Astrocyte (in vitro differentiated cells and primary cell): ENCODE data around the gene GSG1L. TPM values are rescaled to one million over a fixed set of nuclear protein-coding genes. Genes with fewer than 3 reads are reported as not detected.

Experiments used
- DNase-seq: peaks from one replicate; pipeline ENCODE4 v3.0.0-alpha.2; 2010; ENCODE audit warnings: low read depth
- FAIRE-seq: peaks from 2 replicates; lab custom pipeline; 2011; peaks lifted over from hg19 to GRCh38; lab: Jason Lieb, UNC
- H2AFZ ChIP-seq: 2 replicates; pipeline ENCODE4 v1.6.0; 2012; ENCODE audit warnings: low read depth, low read length, inconsistent platforms
- H3K27ac ChIP-seq: 2 replicates; pipeline ENCODE4 v1.5.1; 2011; ENCODE audit warnings: low read depth, low read length, inconsistent platforms
- H3K27me3 ChIP-seq: 2 replicates; pipeline ENCODE4 v1.6.0; 2011; ENCODE audit warnings: low read length, inconsistent platforms; ENCODE audit not compliant: insufficient read depth
- H3K36me3 ChIP-seq: 2 replicates; pipeline ENCODE4 v1.5.1; 2011; ENCODE audit warnings: low read length, inconsistent platforms; ENCODE audit not compliant: insufficient read depth
- H3K4me1 ChIP-seq: 2 replicates; pipeline ENCODE4 v1.5.1; 2011; ENCODE audit warnings: low read length, inconsistent platforms; ENCODE audit not compliant: insufficient read depth
- H3K4me2 ChIP-seq: 2 replicates; pipeline ENCODE4 v1.6.0; 2012; ENCODE audit warnings: low read length, inconsistent platforms
- H3K4me3 ChIP-seq: 2 replicates; pipeline ENCODE4 v1.5.1; 2011; ENCODE audit warnings: low read depth, mild to moderate bottlenecking, low read length, inconsistent platforms; ENCODE audit not compliant: insufficient read depth
- H3K79me2 ChIP-seq: 2 replicates; pipeline ENCODE4 v1.6.0; 2012; ENCODE audit warnings: mild to moderate bottlenecking, low read length, inconsistent platforms; ENCODE audit not compliant: insufficient read depth
- H3K9ac ChIP-seq: 2 replicates; pipeline ENCODE4 v1.6.0; 2012; ENCODE audit warnings: mild to moderate bottlenecking, low read length, inconsistent platforms
- H3K9me3 ChIP-seq: 2 replicates; pipeline ENCODE4 v1.5.1; 2012; ENCODE audit warnings: low read depth, mild to moderate bottlenecking, low read length, inconsistent platforms; ENCODE audit not compliant: insufficient read depth
- H4K20me1 ChIP-seq: 2 replicates; pipeline ENCODE4 v1.6.0; 2012; ENCODE audit warnings: low read length, inconsistent platforms; ENCODE audit not compliant: insufficient read depth
- H3K27ac Mint-ChIP-seq: one replicate; pipeline ENCODE4 v1.8.0; 2021; ENCODE audit warnings: mild to moderate bottlenecking, mixed read lengths; ENCODE audit not compliant: unreplicated experiment
- H3K27me3 Mint-ChIP-seq: one replicate; pipeline ENCODE4 v1.8.0; 2021; ENCODE audit warnings: low read depth, mixed read lengths; ENCODE audit not compliant: unreplicated experiment
- H3K36me3 Mint-ChIP-seq: one replicate; pipeline ENCODE4 v1.8.0; 2021; ENCODE audit warnings: low read depth, mixed read lengths; ENCODE audit not compliant: unreplicated experiment
- H3K4me1 Mint-ChIP-seq: one replicate; pipeline ENCODE4 v1.8.0; 2021; ENCODE audit warnings: low read depth, mixed read lengths; ENCODE audit not compliant: unreplicated experiment
- H3K4me3 Mint-ChIP-seq: one replicate; pipeline ENCODE4 v1.8.0; 2021; ENCODE audit warnings: mild to moderate bottlenecking, moderate library complexity, mixed read lengths; ENCODE audit not compliant: unreplicated experiment
- H3K9me3 Mint-ChIP-seq: one replicate; pipeline ENCODE4 v1.8.0; 2021; ENCODE audit warnings: mild to moderate bottlenecking, mixed read lengths; ENCODE audit not compliant: unreplicated experiment
- CTCF ChIP-seq: IDR thresholded peaks from 2 replicates; pipeline ENCODE4 v1.5.1; 2011; ENCODE audit warnings: low read depth, mild to moderate bottlenecking, inconsistent platforms, low read length, moderate library complexity; ENCODE audit not compliant: insufficient read depth
- EZH2 ChIP-seq: IDR thresholded peaks from 2 replicates; pipeline ENCODE4 v1.6.1; 2012; ENCODE audit warnings: mild to moderate bottlenecking, low read length, inconsistent platforms; ENCODE audit not compliant: insufficient read depth
- total RNA-seq: library from RNA; stranded (reverse); gene quantifications from 2 replicates; pipeline ENCODE4 v1.2.1, GENCODE V29; 2021

Gene GSG1L
- total RNA-seq, 1 donor from 2014 or later, result not detected

GRCh38 chr16:27917949-27918348, 145.6 kb downstream of the GSG1L start:
- H3K27ac ChIP-seq, result no peak overlapping the region
- no peak overlapping the region for H3K27ac Mint-ChIP-seq
- H3K4me3 Mint-ChIP-seq, result no peak overlapping the region
- no peaks in the 10 kb centered on the region for H3K36me3 ChIP-seq
- H3K4me1 ChIP-seq, result no peaks in the 10 kb centered on the region
- peaks cover 2% of the 10 kb centered on the region for H3K9me3 Mint-ChIP-seq
- H3K4me2 ChIP-seq, result no peak overlapping the region
- H3K9me3 ChIP-seq, result no peaks in the 10 kb centered on the region
- no peak overlapping the region for H3K9ac ChIP-seq
- no peaks in the 10 kb centered on the region for H4K20me1 ChIP-seq
- H3K4me3 ChIP-seq, result no peak overlapping the region
- no peaks in the 10 kb centered on the region for H3K36me3 Mint-ChIP-seq
- H2AFZ ChIP-seq, result no peak overlapping the region
- H3K79me2 ChIP-seq, result no peaks in the 10 kb centered on the region
- no peaks in the 10 kb centered on the region for H3K27me3 ChIP-seq
- DNase-seq, result no peak
- FAIRE-seq, result no peak
- peaks cover 22% of the 10 kb centered on the region for H3K27me3 Mint-ChIP-seq
- peaks cover 1% of the 10 kb centered on the region for H3K4me1 Mint-ChIP-seq
- TF ChIP-seq EZH2, result no peak
- no peak for TF ChIP-seq CTCF

GRCh38 chr16:27911486-27911885, 152.0 kb downstream of the GSG1L start:
- FAIRE-seq (no peak), DNase-seq (no peak)
- Histone ChIP-seq H2AFZ (no peak overlapping the region), H3K9ac (no peak overlapping the region), H3K4me3 (no peak overlapping the region), H3K9me3 (no peaks in the 10 kb centered on the region), H4K20me1 (no peaks in the 10 kb centered on the region), H3K36me3 (no peaks in the 10 kb centered on the region), H3K27ac (no peak overlapping the region), H3K79me2 (no peaks in the 10 kb centered on the region), H3K27me3 (no peaks in the 10 kb centered on the region), H3K4me1 (no peaks in the 10 kb centered on the region), H3K4me2 (no peak overlapping the region)
- no peak overlapping the region for H3K4me3 Mint-ChIP-seq
- no peaks in the 10 kb centered on the region for H3K4me1 Mint-ChIP-seq
- peaks cover 6% of the 10 kb centered on the region for H3K9me3 Mint-ChIP-seq
- H3K27me3 Mint-ChIP-seq, result peaks cover 34% of the 10 kb centered on the region
- H3K36me3 Mint-ChIP-seq, result no peaks in the 10 kb centered on the region
- no peak for TF ChIP-seq EZH2
- no peak for TF ChIP-seq CTCF
- H3K27ac Mint-ChIP-seq, result no peak overlapping the region

- DNase-seq, result no peak
- Histone ChIP-seq H3K4me2 (no peak overlapping the region), H3K9ac (no peak overlapping the region), H4K20me1 (no peaks in the 10 kb centered on the region), H3K36me3 (no peaks in the 10 kb centered on the region), H2AFZ (no peak overlapping the region), H3K4me3 (no peak overlapping the region), H3K27ac (no peak overlapping the region), H3K27me3 (no peaks in the 10 kb centered on the region), H3K9me3 (no peaks in the 10 kb centered on the region), H3K79me2 (no peaks in the 10 kb centered on the region), H3K4me1 (no peaks in the 10 kb centered on the region)
- no peaks in the 10 kb centered on the region for H3K4me1 Mint-ChIP-seq
- FAIRE-seq, result no peak
- H3K27ac Mint-ChIP-seq, result no peak overlapping the region
- H3K36me3 Mint-ChIP-seq, result no peaks in the 10 kb centered on the region
- TF ChIP-seq EZH2 (no peak), CTCF (no peak)
- H3K9me3 Mint-ChIP-seq, result peaks cover 9% of the 10 kb centered on the region
- no peak overlapping the region for H3K4me3 Mint-ChIP-seq
- H3K27me3 Mint-ChIP-seq, result peaks cover 52% of the 10 kb centered on the region
Measured at GRCh38 chr16:27907457-27907972, 156.0 kb downstream of the GSG1L start.
